ENCODE results near the gene RPS28.
"Not testable (repeated sequence)": the region's sequence is repeated elsewhere in the genome, so short reads cannot be mapped to it uniquely, and the experiment has no call there.

The RPS28 gene

GRCh38 chr19:8340341-8341096 is 19.2 kb downstream of the RPS28 start:
- no peak for DNase-seq (ENCODE audit: low read depth)
- TF ChIP-seq CTCF (conservative IDR thresholded peaks at IDR 0.05; ENCODE audit: low read depth, low read length), result no peak

GRCh38 chr19:8341504-8341903 is 20.2 kb downstream of the RPS28 start:
- H3K4me3 ChIP-seq (ENCODE audit: low read length); DNase-seq (ENCODE audit: low read depth): not testable (repeated sequence)

More at GRCh38 chr19:8340341-8341096, 19.2 kb downstream of the RPS28 start:
- no peak overlapping the region for H3K4me3 ChIP-seq (ENCODE audit: low read length)

GRCh38 chr19:8342316-8342683 is 21.0 kb downstream of the RPS28 start:
- no peak for TF ChIP-seq CTCF (conservative IDR thresholded peaks at IDR 0.05; ENCODE audit: low read depth, low read length)
- DNase-seq (ENCODE audit: low read depth), result no peak
- no peak overlapping the region for H3K4me3 ChIP-seq (ENCODE audit: low read length)

- TF ChIP-seq CTCF (conservative IDR thresholded peaks at IDR 0.05; ENCODE audit: low read depth, low read length), result no peak
- H3K4me3 ChIP-seq (ENCODE audit: low read length), result peak within 1 kb of the TSS; percentile 47
- DNase-seq (ENCODE audit: low read depth), result peak; percentile 89
Measured at GRCh38 chr19:8342684-8343482, 21.6 kb downstream of the RPS28 start, which contains the start of gene KANK3. Gene KANK3 (minus strand): TSS chr19:8343262. CDS start chr19:8337828, 5,434 bp downstream.

- H3K4me3 ChIP-seq (ENCODE audit: low read length), result peak overlapping the region; percentile 12
- no peak for TF ChIP-seq CTCF (conservative IDR thresholded peaks at IDR 0.05; ENCODE audit: low read depth, low read length)
- DNase-seq (ENCODE audit: low read depth), result no peak
Measured at GRCh38 chr19:8343483-8343844, 22.2 kb downstream of the RPS28 start.

- DNase-seq (ENCODE audit: low read depth); H3K4me3 ChIP-seq (ENCODE audit: low read length): not testable (repeated sequence)
Measured at GRCh38 chr19:8349629-8350372, 28.5 kb downstream of the RPS28 start.

GRCh38 chr19:8352134-8352827 is 31.0 kb downstream of the RPS28 start:
- peak overlapping the region; percentile 30 for H3K4me3 ChIP-seq (ENCODE audit: low read length)
- TF ChIP-seq CTCF (conservative IDR thresholded peaks at IDR 0.05; ENCODE audit: low read depth, low read length), result no peak

GRCh38 chr19:8352845-8353244 is 31.5 kb downstream of the RPS28 start:
- H3K4me3 ChIP-seq (ENCODE audit: low read length), result not testable (repeated sequence)

More at GRCh38 chr19:8352134-8352827, 31.0 kb downstream of the RPS28 start:
- no peak for DNase-seq (ENCODE audit: low read depth)

More at GRCh38 chr19:8352845-8353244, 31.5 kb downstream of the RPS28 start:
- not testable (repeated sequence) for DNase-seq (ENCODE audit: low read depth)
